H1 (cell line): Measurements from ENCODE around the gene WFDC10A. TPM values are rescaled to one million over a fixed set of nuclear protein-coding genes. Genes with fewer than 3 reads are reported as not detected.

Experiments used
- ASH2L ChIP-seq: fragments of 200-600, 300-600 bp; sonication (generic); IDR thresholded peaks from one replicate; pipeline ENCODE4 v1.7.1; 2017; ENCODE audit warnings: low read length
- TEAD4 ChIP-seq: IDR thresholded peaks from 2 replicates; pipeline ENCODE4 v1.6.1; 2012; ENCODE audit warnings: low read depth, low read length, inconsistent platforms, mixed read lengths
- polyA plus RNA-seq, 7 experiments: library from polyadenylated mRNA; depleted of rRNA in 3 of 7; stranded (reverse) in 5 of 7; unstranded in 2 of 7; fragments of >200 nt in 5 of 7; fragments of 200-250 nt in 2 of 7; gene quantifications; 1 replicate in 5 of 7; 2 replicates in 1 of 7; 4 replicates in 1 of 7; pipeline versions ENCODE4 v1.2.1 to v1.2.3, GENCODE V29; 2011 to 2013; ENCODE audit warnings: missing spikeins in 2 of 7, mixed read lengths in 2 of 7
- total RNA-seq: library from RNA; stranded (reverse); fragmentation: NEBNext Ultra II Directional; extraction: Animal tissue kit (Norgen Biotek cat#: 25700); gene quantifications from 2 replicates; pipeline ENCODE4 v1.2.1, GENCODE V29; 2021
- TF ChIP-seq, protein P1 (sequence below): fragments of 300-600 bp; sonication (generic); IDR thresholded peaks from 2 replicates; pipeline ENCODE4 v1.7.1; 2012; ENCODE audit warnings: low read length, moderate library complexity, mild to moderate bottlenecking, inconsistent platforms; ENCODE audit not compliant: insufficient replicate concordance

Gene WFDC10A
- total and polyA plus RNA-seq, 2 of the 8 experiments (the other 6 are each of a cell fraction or from before 2014, with no cell fraction given): not detected

DNA sequence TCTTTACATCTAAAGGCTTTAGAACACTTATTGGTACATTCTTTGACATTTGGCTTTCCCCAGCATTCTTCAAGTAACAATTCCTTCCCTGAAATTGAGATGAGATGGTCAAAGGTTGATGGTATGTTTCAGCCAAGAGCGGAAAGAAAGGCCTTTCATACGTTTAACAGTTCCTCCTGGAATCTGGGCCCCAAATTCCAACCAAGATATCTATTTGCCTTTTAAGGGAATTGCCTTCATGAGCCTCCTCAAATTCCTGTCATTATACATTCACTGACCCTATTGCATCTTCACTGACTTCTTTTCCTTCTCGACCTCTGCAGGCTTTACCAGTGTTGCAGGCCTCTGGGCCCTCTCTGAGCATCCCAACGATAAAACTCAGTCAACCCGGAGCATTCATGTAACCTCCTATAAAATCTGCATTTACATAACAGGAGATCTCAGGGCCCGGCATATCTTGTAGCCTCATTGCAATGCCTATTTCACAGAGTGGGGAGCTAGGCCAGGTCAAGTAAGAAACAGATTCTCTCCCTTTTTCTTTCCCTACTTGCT is 19.8 kb downstream of the WFDC10A start (continued):
- TF ChIP-seq, protein P1, sequence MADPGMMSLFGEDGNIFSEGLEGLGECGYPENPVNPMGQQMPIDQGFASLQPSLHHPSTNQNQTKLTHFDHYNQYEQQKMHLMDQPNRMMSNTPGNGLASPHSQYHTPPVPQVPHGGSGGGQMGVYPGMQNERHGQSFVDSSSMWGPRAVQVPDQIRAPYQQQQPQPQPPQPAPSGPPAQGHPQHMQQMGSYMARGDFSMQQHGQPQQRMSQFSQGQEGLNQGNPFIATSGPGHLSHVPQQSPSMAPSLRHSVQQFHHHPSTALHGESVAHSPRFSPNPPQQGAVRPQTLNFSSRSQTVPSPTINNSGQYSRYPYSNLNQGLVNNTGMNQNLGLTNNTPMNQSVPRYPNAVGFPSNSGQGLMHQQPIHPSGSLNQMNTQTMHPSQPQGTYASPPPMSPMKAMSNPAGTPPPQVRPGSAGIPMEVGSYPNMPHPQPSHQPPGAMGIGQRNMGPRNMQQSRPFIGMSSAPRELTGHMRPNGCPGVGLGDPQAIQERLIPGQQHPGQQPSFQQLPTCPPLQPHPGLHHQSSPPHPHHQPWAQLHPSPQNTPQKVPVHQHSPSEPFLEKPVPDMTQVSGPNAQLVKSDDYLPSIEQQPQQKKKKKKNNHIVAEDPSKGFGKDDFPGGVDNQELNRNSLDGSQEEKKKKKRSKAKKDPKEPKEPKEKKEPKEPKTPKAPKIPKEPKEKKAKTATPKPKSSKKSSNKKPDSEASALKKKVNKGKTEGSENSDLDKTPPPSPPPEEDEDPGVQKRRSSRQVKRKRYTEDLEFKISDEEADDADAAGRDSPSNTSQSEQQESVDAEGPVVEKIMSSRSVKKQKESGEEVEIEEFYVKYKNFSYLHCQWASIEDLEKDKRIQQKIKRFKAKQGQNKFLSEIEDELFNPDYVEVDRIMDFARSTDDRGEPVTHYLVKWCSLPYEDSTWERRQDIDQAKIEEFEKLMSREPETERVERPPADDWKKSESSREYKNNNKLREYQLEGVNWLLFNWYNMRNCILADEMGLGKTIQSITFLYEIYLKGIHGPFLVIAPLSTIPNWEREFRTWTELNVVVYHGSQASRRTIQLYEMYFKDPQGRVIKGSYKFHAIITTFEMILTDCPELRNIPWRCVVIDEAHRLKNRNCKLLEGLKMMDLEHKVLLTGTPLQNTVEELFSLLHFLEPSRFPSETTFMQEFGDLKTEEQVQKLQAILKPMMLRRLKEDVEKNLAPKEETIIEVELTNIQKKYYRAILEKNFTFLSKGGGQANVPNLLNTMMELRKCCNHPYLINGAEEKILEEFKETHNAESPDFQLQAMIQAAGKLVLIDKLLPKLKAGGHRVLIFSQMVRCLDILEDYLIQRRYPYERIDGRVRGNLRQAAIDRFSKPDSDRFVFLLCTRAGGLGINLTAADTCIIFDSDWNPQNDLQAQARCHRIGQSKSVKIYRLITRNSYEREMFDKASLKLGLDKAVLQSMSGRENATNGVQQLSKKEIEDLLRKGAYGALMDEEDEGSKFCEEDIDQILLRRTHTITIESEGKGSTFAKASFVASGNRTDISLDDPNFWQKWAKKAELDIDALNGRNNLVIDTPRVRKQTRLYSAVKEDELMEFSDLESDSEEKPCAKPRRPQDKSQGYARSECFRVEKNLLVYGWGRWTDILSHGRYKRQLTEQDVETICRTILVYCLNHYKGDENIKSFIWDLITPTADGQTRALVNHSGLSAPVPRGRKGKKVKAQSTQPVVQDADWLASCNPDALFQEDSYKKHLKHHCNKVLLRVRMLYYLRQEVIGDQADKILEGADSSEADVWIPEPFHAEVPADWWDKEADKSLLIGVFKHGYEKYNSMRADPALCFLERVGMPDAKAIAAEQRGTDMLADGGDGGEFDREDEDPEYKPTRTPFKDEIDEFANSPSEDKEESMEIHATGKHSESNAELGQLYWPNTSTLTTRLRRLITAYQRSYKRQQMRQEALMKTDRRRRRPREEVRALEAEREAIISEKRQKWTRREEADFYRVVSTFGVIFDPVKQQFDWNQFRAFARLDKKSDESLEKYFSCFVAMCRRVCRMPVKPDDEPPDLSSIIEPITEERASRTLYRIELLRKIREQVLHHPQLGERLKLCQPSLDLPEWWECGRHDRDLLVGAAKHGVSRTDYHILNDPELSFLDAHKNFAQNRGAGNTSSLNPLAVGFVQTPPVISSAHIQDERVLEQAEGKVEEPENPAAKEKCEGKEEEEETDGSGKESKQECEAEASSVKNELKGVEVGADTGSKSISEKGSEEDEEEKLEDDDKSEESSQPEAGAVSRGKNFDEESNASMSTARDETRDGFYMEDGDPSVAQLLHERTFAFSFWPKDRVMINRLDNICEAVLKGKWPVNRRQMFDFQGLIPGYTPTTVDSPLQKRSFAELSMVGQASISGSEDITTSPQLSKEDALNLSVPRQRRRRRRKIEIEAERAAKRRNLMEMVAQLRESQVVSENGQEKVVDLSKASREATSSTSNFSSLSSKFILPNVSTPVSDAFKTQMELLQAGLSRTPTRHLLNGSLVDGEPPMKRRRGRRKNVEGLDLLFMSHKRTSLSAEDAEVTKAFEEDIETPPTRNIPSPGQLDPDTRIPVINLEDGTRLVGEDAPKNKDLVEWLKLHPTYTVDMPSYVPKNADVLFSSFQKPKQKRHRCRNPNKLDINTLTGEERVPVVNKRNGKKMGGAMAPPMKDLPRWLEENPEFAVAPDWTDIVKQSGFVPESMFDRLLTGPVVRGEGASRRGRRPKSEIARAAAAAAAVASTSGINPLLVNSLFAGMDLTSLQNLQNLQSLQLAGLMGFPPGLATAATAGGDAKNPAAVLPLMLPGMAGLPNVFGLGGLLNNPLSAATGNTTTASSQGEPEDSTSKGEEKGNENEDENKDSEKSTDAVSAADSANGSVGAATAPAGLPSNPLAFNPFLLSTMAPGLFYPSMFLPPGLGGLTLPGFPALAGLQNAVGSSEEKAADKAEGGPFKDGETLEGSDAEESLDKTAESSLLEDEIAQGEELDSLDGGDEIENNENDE: no peak
- TF ChIP-seq ASH2L (no peak), TEAD4 (peak; percentile 67; the same call in 1 of the 2 replicates)
